Hematopoietic multipotent progenitor cell (in vitro differentiated cells): Measurements from ENCODE around the gene OGG1. TPM values are rescaled to one million over a fixed set of nuclear protein-coding genes. Genes with fewer than 3 reads are reported as not detected.
A peak's percentile ranks its signal among the peaks of the same experiment; 100 is the strongest.

ENCODE experiments used
- DNase-seq, 3 donors: peaks; one replicate each; pipeline ENCODE4 v3.0.0-alpha.2; 2011 to 2015; ENCODE audit warnings: low read depth in 2 of 3, low spot score in 2 of 3
- total RNA-seq: library from RNA; depleted of rRNA; stranded (reverse); fragments of >200 nt; gene quantifications from one replicate; pipeline ENCODE4 v1.2.3, GENCODE V29; 2012

Gene OGG1
- total RNA-seq, 1 donor, result 30.7 TPM

DNA sequence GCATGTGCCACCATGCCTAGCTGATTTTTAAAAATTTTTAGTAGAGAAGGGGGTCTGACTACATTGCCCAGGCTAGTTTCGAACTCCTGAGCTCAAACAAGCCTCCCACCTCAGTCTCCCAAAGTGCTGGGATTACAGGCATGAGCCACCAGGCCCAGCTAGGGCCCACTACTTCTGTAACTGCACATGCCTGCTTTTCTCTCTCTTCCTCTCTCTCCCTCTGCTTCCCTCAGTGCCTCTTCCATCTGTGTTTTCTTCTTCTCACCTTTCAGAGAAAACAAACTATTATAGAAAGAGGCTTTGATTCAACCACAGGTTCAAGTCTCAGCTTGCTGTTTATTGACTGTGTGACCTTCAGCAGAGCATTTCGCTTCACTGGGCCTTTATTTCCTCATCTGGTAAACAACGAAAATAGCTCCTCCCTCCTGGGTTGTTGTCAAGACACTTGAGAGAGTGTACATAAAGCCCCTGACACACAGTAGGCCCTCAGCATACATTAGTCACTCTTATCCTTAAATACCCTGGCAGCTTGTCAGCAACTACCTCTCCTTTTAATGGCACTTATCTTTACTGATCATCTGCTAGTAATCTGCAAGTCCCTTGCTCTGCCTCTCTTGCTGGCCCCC is 32.3 kb downstream of the OGG1 start:
- DNase-seq, result no peak

DNA sequence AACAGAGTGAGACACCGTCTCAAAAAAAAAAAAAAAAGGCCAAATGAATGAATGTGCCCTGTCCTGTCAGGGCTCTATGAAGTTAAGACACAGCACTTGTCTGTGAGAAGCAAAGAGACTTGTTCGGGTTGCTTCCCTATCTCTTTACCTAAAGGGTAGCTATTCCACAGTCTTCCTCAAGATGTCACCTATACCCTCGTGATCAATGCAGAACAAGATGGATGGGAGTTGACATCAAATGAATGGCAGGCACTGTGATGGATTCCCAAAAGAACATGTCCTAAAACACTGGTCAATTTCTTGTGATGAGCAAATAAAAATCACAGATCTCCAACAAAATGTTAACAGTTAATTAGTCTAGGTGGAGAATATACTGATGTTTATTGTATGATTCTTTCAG is 33.0 kb downstream of the OGG1 start:
- DNase-seq, result no peak

DNA sequence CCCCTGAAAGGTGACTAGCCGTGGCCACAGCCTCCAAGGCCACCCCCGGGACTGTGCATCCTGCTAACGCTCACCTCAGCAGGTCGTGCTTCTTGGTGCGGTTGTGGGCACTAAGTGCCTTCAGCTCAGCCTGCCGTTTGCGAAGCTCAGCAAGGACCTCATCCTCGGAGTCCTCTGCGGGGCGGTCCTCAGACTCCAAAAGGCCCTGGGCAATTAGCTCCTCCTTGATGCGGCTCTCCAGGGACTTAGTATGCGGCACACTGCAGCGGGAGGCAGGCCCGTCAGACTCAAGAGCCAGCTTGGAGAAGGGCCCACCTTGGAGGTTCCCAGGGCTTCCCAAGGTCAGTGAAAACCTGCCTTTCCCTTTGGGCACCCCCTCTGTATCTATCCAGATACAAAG is 34.2 kb downstream of the OGG1 start:
- DNase-seq, result no peak

DNA sequence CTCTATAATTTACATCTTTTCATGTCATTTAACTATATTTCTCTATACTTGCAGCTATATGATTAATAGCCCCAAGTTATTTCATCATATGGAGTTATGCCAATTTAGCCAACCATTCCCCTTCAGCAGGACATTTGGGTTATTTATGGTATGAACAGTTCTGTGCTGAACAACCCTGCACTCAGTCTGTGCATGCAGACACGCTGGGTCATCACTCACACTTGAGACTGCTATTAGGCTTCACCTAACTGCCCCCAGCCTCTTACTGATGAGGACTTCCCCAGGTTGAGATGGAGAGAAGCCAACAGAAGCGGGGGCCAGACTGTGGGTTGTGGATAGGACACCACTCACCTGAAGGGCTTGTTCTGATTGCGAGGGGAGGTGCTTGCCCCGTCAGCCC is 35.2 kb downstream of the OGG1 start:
- DNase-seq, result no peak

DNA sequence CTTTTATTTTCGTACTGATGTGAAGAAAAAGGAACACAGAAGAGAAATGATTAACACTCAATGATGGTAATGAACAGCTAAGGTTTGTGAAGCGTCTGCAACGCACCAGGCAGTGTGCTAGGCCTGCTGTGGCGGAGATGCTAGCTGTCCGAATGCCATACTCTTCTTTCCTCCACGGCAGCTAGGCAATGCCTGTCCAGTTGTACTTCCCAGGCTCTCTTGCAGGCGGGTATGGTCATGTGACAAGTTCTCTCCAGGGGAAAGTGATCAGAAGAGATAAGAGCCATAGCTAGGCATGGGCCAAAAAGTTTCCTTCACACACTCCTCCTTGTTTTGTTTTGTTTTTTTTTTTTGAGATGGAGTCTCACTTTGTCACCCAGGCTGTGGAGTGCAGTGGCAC is 35.9 kb downstream of the OGG1 start:
- no peak for DNase-seq

DNA sequence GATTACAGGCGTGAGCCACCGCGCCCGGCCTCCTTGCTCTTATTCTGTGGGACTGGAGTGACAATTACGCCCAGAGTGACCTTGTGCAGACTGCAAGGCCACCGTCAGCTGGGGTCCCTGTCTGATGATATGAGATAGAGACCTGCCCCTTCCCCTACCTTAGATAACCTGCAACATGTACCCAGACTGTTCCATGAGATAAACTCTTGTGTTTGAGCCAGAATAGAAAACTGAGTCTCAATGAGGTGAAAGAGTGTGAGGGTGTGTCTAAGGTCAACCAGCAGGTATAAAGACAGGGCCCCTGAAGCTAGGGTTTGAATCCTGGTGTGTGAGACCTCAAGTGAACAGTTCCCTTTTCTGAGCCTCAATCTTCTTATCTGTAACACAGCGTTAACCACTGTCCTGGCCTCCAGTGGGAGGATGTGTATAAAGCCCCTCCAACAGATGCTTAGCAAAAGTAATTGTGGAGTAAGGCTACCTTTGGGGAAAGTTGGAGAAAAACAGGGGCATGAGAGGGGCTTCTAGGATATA is 36.5 kb downstream of the OGG1 start:
- no peak for DNase-seq

DNA sequence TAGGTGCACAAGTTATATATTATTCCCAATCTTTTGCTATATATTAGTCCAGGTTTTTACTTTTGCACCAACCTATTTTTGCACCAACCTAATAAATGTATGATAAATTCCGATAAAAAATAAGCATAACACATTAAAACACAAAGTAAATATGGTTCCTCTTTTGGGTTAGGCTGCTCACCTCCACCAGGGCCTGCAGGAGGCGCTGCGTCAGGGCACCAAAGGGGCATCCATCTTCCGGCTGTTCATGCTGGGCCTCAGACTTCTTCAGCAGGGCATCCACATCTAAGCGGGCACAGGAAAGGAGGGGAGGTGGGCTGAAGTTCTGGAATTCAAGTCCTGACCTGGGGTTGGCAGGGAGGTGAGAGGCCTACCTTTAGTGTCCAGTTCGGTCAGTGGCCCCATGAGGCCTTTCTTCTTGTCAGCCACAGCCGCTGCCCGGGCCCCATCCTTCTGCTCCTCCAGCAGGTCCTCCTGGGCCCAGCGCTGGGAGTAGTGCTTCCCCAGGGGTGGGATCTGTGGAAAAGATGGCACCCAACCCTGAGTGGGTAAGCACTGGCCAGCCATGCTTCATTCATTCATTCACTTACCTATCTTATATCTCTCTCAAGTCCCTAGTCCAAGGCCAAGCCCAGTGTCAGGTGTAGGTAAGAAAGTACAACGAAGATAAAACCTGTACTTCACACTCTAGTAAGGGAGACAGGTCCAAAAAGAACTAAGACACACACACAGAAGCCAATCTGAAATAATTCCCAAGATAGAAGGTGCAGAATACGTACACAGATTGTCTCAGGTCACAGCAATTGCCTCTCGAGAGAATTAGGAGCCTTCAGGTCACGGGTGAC is 37.3 kb downstream of the OGG1 start:
- DNase-seq, result peak in 1 of 3 donors; percentile 37

DNA sequence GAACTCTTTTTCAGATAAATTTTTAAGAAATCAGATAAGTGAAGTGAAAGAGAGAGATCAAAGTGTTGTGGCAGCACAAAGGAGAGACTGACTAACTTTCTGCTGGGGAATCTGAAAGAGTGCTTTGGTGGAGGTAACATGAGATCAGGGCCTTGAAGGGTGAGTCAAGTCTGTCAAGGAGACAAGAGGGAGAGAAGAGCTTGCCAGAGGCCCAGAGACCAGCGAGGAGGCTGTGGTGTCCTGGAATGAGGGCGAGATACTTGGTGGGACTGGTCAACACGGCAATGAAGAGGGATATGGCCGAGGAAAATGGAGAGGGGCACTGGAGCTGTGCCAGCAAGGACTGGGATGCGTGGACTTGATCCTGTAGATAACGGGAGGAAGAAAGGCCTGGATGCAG is 38.0 kb downstream of the OGG1 start:
- no peak for DNase-seq

DNA sequence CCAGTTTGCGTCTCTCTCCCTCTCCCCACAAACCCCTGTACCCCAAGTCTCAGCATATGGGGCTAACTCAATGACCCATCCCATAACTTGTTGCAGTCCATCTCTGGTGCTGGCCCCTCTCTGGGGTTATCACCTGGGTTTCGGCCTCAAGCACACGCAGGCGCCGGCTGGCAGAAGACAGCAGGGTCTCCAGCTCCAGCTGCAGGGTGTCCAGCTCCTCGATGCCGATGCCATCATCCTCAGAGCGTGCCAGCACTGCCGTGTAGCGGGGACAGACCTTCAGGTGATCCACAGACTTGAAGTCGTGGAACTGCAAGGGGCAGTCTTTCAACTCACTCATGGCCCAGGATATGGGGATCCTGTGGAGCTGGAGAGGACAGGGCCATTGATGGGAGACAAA is 41.4 kb downstream of the OGG1 start:
- DNase-seq, result no peak

DNA sequence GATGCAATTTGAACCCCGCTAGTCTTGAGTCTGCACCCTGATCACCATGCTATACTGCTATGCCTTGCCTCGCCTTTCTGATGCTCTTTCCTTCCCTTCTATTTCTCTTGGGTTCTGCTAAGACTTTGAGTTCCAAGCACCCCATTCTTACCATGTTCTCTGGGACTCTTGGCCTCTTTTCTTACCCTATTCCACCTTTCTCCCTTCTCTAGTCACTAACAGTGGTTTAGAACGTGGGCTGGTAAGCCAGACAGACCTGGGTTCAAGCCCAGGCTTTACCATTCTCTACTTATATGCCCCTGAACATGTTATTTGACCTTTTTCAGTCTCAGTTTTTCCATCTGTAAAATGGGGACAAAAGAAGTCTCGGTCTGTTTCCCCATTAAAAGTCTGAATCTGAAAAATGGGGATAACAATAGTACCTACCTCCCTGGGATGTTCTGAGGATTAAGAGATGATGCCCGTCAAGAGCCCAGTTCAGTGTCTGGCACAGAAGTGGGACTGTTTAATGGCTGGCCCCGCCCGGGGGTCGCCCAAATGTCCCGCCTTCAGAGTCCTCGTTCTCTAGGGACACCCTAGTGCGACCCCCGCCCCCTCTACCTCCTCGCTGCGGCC is 42.1 kb downstream of the OGG1 start:
- DNase-seq, result no peak

DNA sequence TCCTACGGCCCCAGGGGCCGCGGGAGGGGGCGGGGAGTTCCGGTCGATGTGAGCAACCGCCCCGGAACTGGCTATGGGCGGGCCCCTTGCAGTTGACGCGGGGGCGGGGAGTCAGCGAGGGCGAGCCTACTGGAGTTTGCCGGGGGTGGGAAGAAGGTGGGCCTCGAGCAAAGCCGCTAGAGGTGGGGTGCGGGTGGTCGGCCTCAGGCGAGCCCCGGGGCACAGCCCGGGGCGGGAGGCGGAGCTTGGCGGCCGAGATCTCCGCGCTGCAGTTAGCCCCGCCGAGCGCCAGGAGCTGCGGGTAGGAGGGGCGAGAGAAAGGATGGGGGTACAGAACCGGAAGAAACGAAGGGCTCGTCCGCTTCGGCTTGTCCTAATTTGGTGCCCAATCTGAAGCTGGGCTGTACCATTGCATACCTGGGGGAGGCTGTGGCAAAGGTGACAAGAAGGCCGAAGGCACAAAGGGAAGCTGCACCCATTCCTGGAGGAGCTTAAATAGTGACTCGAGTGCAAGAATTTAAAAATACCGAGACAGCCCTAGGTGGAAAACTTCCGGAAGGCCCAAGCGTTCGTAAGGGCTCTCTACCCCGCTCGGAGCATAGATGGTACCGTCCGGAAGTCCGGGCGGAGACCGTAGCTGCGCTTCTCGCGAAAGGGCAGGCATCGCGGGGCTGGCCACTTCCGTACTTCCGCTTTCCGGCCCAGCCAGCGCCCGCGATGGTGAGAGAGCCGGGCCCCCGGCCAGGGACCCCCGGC is 42.8 kb downstream of the OGG1 start, which contains the start of the genes ARPC4 and TADA3:
Gene ARPC4, plus strand, starts transcription at position 678 of the 756 bp plus-strand sequence. Its CDS starts 40 bp downstream, at position 718.
Gene TADA3, minus strand, starts transcription at position 69 of the 756 bp plus-strand sequence. CDS start 1,007 bp downstream, outside the sequence.
- DNase-seq, result peak; percentile 93 to 98 (median 97)

DNA sequence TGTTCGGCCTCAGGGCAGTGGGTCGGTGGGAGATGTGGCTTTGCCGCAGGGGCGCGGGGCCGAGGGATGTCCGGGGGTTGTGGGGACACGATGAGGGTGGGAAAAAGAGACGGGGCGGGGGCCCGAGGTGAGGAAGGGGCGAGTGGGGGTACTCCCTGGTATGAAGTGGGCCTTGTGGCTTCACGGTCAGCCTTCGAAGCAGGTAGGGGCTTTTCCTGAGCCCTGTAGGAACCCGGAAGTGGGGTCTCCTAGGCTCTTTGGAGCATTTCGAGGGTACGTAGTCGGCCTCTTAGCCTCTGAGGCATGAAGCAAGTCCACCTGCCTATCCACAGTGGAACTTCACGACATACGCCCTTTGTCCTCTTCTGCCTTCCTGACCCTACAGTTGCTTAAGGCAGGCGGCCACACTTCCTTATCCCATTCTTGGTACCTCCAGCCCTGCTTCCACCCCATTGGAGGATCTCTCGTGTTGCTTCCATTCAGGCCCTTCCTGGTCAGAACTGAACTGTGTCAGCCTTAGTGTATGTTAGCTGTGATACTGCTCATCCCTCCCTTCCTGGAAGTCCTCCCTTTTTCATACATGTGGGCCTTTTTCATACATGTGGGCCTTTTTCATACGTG is 43.5 kb downstream of the OGG1 start:
- peak in 1 of 3 donors; percentile 35 for DNase-seq

DNA sequence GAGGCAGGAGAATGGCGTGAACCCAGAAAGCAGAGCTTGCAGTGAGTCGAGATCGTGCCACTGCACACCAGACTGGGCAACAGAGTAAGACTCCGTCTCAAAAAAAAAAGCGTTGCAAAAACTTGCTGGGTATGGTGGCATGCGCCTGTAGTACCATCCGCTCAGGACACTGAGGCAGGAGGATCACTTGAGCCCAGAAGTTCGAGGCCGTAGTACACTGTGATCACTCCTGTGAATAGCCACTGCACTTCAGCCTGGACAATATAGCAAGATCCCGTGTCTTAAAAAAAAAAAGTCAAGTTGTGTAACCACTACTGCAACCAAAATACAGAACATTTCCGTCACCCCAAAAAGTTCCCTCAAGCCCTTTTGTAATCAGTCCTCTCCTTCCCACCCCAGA is 44.6 kb downstream of the OGG1 start:
- DNase-seq, result no peak

DNA sequence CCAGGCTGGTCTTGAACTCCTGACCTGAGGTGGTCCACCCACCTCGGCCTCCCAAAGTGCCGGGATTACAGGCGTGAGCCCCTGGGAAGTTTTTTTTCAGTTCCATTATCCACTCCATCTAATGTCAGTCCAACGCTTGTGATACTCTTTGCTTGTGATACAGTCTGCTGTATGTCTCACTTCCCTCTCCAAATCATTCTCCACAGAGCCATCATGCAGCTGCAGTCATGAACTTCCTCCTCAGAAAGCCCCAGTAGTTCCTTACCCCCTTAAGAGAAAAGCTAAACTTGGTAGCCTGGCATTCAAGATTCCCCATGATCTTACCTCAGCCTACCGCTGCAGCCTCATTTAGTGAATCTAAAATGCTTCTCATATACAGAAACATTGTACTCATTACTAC is 45.5 kb downstream of the OGG1 start:
- DNase-seq, result no peak

DNA sequence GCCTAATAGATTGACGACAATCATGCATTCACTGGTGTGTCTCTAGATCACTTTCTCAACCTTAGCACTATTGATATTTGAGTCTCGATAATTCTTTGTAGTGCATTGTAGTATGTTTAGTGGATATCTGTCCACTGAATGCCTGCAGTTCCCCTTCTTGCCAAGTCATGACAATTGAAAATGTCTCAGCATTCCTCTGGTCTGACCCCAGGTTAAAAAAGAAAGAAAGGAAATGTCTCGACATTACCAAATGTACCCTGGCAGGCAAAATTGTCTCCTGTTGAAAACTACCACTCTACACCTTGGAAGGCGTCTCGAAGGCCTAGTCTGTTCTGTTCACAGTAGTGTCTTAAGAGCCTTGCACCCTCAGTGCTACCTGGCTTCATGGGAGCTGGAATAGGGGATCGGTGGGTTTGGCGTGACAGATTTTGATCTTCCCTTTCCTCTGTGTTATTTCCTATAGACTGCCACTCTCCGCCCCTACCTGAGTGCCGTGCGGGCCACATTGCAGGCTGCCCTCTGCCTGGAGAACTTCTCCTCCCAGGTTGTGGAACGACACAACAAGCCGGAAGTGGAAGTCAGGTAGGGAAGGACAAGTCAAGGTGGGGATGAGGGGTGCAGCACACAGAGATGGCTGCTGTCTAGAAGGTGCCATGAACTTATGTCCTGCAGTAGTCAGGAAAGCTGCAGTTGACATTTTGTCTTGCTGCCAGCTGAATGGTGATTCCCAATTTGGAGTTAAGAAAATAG is 47.6 kb downstream of the OGG1 start:
- DNase-seq, result no peak

DNA sequence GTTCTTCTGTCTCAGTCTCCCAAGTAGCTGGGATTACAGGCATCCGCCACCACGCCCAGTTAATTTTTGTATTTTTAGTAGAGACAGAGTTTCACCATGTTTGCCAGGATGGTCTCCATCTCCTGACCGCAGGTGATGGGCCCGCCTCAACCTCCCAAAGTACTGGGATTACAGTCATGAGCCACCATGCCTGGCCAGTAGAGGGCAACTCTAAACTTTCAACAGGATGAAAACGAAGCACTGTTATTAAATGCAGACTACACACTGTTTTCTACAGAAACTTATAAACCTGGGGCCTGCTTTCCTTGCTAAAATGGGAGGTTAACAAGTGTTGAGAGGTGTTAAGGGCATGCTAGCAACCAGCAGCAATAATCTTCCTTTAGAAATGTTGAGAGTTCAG is 50.8 kb downstream of the OGG1 start:
- no peak for DNase-seq

DNA sequence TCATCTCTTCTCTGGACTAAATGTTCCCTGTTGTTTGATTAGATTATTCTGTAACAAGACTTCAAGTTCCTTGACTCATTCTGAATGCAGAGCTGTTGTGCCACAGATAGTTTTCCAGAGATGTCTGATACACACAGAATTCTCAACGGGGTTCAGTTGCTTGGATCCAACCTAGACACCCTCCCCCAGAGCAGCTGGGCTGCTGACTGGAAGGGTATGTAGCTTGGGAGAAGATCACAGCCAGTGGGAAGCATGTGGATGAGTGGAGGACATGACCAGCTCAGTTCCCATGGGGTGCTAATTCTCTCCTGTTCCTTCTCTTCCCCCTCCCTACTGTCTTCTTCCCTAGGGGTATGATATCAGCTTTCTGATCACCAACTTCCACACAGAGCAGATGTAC is 53.7 kb downstream of the OGG1 start:
- no peak for DNase-seq

DNA sequence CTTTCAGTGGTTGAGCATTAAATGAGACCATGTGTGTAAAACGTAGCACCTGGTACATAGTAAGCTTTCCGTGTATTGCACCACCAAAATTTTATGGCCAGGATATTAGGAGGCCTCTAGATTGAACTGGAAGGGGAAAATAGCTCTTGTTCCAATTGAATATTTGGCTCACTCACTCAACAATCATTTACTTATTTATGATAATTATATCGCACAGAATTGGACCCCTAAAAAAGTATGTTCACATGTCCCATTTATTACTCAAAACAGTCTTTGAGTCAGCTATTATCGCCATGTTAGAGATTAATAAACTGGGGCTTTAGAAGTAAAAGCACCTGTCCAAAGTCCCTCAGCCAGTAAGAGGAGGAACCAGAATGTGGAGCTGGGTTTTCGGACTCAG is 55.2 kb downstream of the OGG1 start:
- no peak for DNase-seq

DNA sequence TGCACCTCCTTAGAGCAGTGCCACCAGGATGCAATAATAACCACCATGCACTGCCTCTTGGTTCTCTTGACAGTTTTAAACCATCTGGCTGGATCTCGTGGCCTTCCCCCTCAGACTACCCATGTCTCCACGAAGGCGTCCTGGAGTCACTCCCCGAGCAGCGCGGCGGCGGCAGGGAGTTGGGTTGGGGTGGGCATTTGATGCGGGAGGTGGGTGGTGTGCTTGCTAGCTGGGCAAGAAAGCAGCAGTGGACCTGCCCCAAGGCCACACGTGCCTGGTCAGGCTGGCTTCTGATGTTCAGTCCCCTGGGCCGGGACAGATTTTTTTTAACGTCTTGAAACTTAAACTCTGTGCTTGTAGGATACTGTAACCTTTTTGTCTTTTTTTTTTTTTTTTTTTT is 56.4 kb downstream of the OGG1 start:
- no peak for DNase-seq
